ENCODE data around the gene CACNA2D2. TPM values are rescaled to one million over a fixed set of nuclear protein-coding genes. Genes with fewer than 3 reads are reported as not detected.
A peak's percentile ranks its signal among the peaks of the same experiment; 100 is the strongest.

The CACNA2D2 gene
- total and polyA plus RNA-seq, 2 of the 8 experiments (the other 6 are each of a cell fraction or from before 2014, with no cell fraction given), result 14.1 to 25.0 TPM

DNA sequence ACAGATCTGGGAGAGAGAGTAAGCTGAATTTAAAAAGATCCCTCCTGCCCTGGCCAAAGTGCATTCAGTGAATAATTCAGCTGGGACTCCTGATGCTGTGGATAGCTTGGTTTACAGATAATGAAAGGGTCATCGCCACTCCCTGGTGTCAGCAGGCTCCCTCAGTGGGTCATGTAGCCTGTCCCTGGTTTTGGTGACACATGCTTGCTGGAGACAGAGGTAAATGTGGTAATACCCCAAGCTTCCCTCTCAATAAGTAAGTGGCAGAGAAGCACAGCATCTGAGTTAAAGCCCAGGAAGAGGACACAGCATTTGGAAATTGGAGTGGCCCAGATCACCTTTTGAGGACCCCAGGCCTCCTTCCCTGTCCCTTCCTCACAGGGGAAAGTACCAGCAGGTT, 146.0 kb downstream of the CACNA2D2 start:
- 95% methylated on average over 1 of the region's 1 CpG; no CpG with 5 or more reads in 1 of the 2 experiments for WGBS, 2 experiments (ENCODE audit: extremely low coverage in 1 of 2, insufficient coverage in 1 of 2, insufficient read length in 1 of 2, insufficient replicate concordance in 2 of 2, low coverage in 1 of 2, low lambda C conversion rate in 2 of 2, missing lambda C conversion rate in 1 of 2)
- H3K79me2 ChIP-seq (ENCODE audit: control insufficient read depth in 1 of 2, insufficient read depth in 2 of 2, low read length in 2 of 2), result peaks cover 0 to 26% of the 10 kb centered on the region in 2 experiments; a peak in 2 of 4 replicates

More for the DNA sequence above, 146.0 kb downstream of the CACNA2D2 start:
- Histone ChIP-seq H3K4me2 (ENCODE audit: insufficient read depth in 1 of 2, low read depth in 2 of 2, low read length in 2 of 2) (peak overlapping the region; percentile 72 to 87; a peak in 3 of 4 replicates), H2BK12ac (ENCODE audit: low read depth, low read length) (no peak overlapping the region), H2BK5ac (ENCODE audit: low read depth, low read length) (no peak overlapping the region), H3K9me3 (ENCODE audit: insufficient read depth in 2 of 2, low read depth in 1 of 2, low read length in 1 of 2) (no peaks in the 10 kb centered on the region), H4K5ac (ENCODE audit: insufficient read length, low read depth, low read length) (no peak overlapping the region), H2AK5ac (ENCODE audit: low read depth, low read length) (no peak overlapping the region), H3K4me1 (replicated peaks in 1 of 4; ENCODE audit: control insufficient read depth in 3 of 4, insufficient read depth in 4 of 4, low read length in 3 of 4) (peaks cover 0 to 16% (median 8%) of the 10 kb centered on the region in 4 experiments; a peak in 6 of 7 replicates), H3K9ac (replicated peaks in 1 of 4; ENCODE audit: extremely low read depth in 1 of 4, low read depth in 3 of 4, low read length in 3 of 4) (no peak overlapping the region; a peak in 1 of 7 replicates), H3K36me3 (ENCODE audit: control insufficient read depth in 2 of 4, insufficient read depth in 4 of 4, low read length in 3 of 4) (peaks cover 3 to 10% (median 5%) of the 10 kb centered on the region in 4 experiments; a peak in 5 of 8 replicates), H2BK15ac (ENCODE audit: low read length) (no peak overlapping the region), H3K56ac (replicated peaks; ENCODE audit: insufficient read length, low read depth, low read length) (no peak overlapping the region), H2AFZ (ENCODE audit: low read length) (no peak overlapping the region), H2BK120ac (replicated peaks; ENCODE audit: low read depth, low read length) (no peak overlapping the region), H3K23ac (ENCODE audit: insufficient read length) (no peak overlapping the region), H3K23me2 (ENCODE audit: low read depth, low read length) (peaks cover 10% of the 10 kb centered on the region; the same call in 1 of the 2 replicates), H4K20me1 (replicated peaks in 1 of 2; ENCODE audit: control insufficient read depth in 1 of 2, insufficient read depth in 2 of 2, low read length in 2 of 2) (peaks cover 9 to 22% of the 10 kb centered on the region in 2 experiments), H3K27me3 (replicated peaks in 1 of 4; ENCODE audit: control insufficient read depth in 3 of 4, extremely low read depth in 1 of 4, insufficient read depth in 3 of 4, low read length in 3 of 4) (no peaks in the 10 kb centered on the region), H4K91ac (replicated peaks; ENCODE audit: insufficient read length, low read length) (no peak overlapping the region), H4K8ac (ENCODE audit: extremely low read depth, insufficient read depth, low read length) (no peak overlapping the region), H3K18ac (ENCODE audit: extremely low read depth, low read length) (no peak overlapping the region), H3K27ac (ENCODE audit: low read depth, low read length) (no peak overlapping the region), H3K4me3 (ENCODE audit: extremely low read depth in 1 of 4, insufficient read depth in 2 of 4, low read depth in 3 of 4, low read length in 4 of 4) (peak overlapping the region in 2 of 4 experiments; percentile 19 to 75; a peak in 2 of 8 replicates), H3K14ac (ENCODE audit: insufficient read length) (no peak overlapping the region), H3K79me1 (ENCODE audit: low read depth, low read length) (peaks cover 16% of the 10 kb centered on the region), H2BK20ac (ENCODE audit: low read length) (no peak overlapping the region), H3K4ac (replicated peaks; ENCODE audit: insufficient read length, low read depth, low read length) (no peak overlapping the region)
- no peak for TF ChIP-seq CEBPB (IDR thresholded peaks at IDR 0.05; ENCODE audit: low read depth, low read length)
- TF ChIP-seq CHD1 (IDR thresholded peaks at IDR 0.05; ENCODE audit: low read depth, low read length), result no peak
- no peak for TF ChIP-seq JUN (IDR thresholded peaks at IDR 0.05; ENCODE audit: low read depth, low read length)
- no peak for TF ChIP-seq FOSL1 (IDR thresholded peaks at IDR 0.05; ENCODE audit: insufficient read depth, low read depth, low read length)
- no peak for TF ChIP-seq GTF2F1 (IDR thresholded peaks at IDR 0.05; ENCODE audit: borderline replicate concordance, low read depth, low read length)
- TF ChIP-seq CHD2 (IDR thresholded peaks at IDR 0.05; ENCODE audit: low read length), result no peak
- no peak for TF ChIP-seq CBX5 (IDR thresholded peaks at IDR 0.05; ENCODE audit: low read depth, low read length)
- no peak for TF ChIP-seq NANOG (IDR thresholded peaks at IDR 0.05; ENCODE audit: insufficient read depth, low read depth, low read length, poor library complexity, severe bottlenecking)
- TF ChIP-seq TBP (IDR thresholded peaks at IDR 0.05; ENCODE audit: low read depth, low read length), result no peak
- TF ChIP-seq SP2 (IDR thresholded peaks at IDR 0.05; ENCODE audit: low read length), result no peak
- TF ChIP-seq POLR2A (IDR thresholded peaks at IDR 0.05; ENCODE audit: control extremely low read depth in 1 of 2, low read depth in 2 of 2, low read length in 2 of 2), result no peak
- TF ChIP-seq, protein P1, sequence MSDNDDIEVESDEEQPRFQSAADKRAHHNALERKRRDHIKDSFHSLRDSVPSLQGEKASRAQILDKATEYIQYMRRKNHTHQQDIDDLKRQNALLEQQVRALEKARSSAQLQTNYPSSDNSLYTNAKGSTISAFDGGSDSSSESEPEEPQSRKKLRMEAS (IDR thresholded peaks at IDR 0.05), result no peak
- TF ChIP-seq BCL11A (IDR thresholded peaks at IDR 0.05; ENCODE audit: low read depth in 2 of 2, low read length in 2 of 2), result no peak
- no peak for TF ChIP-seq SIRT6 (IDR thresholded peaks at IDR 0.05; ENCODE audit: low read length)
- ChIA-PET CTCF (ENCODE audit: partially characterized antibody) (interaction anchor here (0.6 to 13.4 kb wide), 16 partner anchors 8 to 257 kb away, joined by 3 to 136 read pairs (median 4); partner anchors contain the start of genes RASSF1 and ZMYND10), POLR2A (ENCODE audit: partially characterized antibody) (interaction anchor here (1.0 to 2.0 kb wide), 4 partner anchors 9 to 62 kb away, joined by 3 to 6 read pairs (median 4); no protein-coding TSS in a partner anchor)
- FAIRE-seq (no peak), DNase-seq (ENCODE audit: low read depth in 1 of 2, low spot score in 2 of 2) (no peak)

All from H1 (cell line).